Activated naive CD8-positive, alpha-beta T cell (primary cell): Measurements from ENCODE around the gene NPM3.

ENCODE experiments used
- H3K27ac Mint-ChIP-seq: one replicate; pipeline ENCODE4 v1.8.0; 2021; ENCODE audit warnings: mixed read lengths
- H3K27me3 Mint-ChIP-seq: one replicate; pipeline ENCODE4 v1.8.0; 2021; ENCODE audit warnings: mixed read lengths
- H3K36me3 Mint-ChIP-seq: one replicate; pipeline ENCODE4 v1.8.0; 2021; ENCODE audit warnings: mixed read lengths
- H3K4me1 Mint-ChIP-seq: one replicate; pipeline ENCODE4 v1.8.0; 2021; ENCODE audit warnings: low read depth, mixed read lengths
- H3K4me3 Mint-ChIP-seq: one replicate; pipeline ENCODE4 v1.8.0; 2021; ENCODE audit warnings: mild to moderate bottlenecking, mixed read lengths
- H3K9me3 Mint-ChIP-seq: one replicate; pipeline ENCODE4 v1.8.0; 2021; ENCODE audit warnings: low read depth, mixed read lengths

Gene NPM3

GRCh38 chr10:101773923-101774588 lies 9.2 kb downstream of the NPM3 start:
- peaks cover 34% of the 10 kb centered on the region for H3K27me3 Mint-ChIP-seq
- no peaks in the 10 kb centered on the region for H3K9me3 Mint-ChIP-seq
- peaks cover 10% of the 10 kb centered on the region for H3K36me3 Mint-ChIP-seq
- no peak overlapping the region for H3K4me3 Mint-ChIP-seq
- H3K27ac Mint-ChIP-seq, result no peak overlapping the region
- peaks cover 22% of the 10 kb centered on the region for H3K4me1 Mint-ChIP-seq

GRCh38 chr10:101772895-101773761 lies 10.1 kb downstream of the NPM3 start:
- Mint-ChIP-seq H3K27me3 (peaks cover 29% of the 10 kb centered on the region), H3K9me3 (no peaks in the 10 kb centered on the region), H3K4me3 (no peak overlapping the region), H3K4me1 (peaks cover 18% of the 10 kb centered on the region), H3K27ac (no peak overlapping the region), H3K36me3 (peaks cover 7% of the 10 kb centered on the region)

DNA sequence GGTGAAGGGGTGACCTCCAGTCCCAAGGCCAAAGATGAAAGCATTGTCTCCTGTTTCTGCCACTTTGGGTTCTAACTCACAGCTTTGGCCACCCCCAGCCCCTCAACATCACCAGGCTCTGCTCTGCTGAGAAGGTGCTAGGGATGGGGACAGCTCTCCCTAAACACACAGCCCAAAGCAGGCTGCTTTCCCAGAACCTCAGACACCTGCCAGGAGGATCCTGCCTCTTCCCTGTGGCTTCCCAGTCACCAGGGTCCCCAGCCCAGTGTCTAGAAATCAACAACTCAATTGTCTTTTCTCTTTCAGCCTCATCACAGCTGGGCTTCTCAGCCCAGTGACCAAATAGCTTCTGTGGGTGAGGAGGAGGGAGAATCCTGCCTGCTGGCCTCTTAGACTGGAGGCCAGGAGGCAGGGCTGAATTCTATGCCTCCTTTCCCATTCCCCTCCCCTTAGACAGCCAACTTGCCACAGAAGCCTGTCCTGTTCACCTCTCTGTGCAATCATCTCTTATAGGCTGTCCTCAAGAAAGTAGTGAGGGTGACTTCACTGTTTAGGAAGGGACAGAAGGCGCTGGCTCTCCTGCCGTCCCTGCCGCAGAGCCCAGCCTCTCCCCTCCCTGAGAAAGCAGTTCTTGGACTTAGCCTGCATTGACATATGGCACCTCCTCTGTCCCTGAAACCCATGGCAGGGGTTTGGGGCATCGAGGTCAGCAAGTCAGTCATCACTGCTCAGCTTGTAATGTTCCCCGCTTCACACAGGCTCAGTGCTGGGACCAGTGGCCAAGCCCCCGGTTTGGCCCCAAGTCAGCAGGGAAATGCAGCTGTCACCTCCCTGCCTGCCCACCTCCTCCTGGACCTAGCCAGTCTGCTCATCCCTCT lies 11.0 kb downstream of the NPM3 start:
- H3K4me1 Mint-ChIP-seq, result peaks cover 14% of the 10 kb centered on the region
- H3K27me3 Mint-ChIP-seq, result peaks cover 21% of the 10 kb centered on the region
- no peak overlapping the region for H3K27ac Mint-ChIP-seq
- no peaks in the 10 kb centered on the region for H3K9me3 Mint-ChIP-seq
- no peaks in the 10 kb centered on the region for H3K36me3 Mint-ChIP-seq
- no peak overlapping the region for H3K4me3 Mint-ChIP-seq

DNA sequence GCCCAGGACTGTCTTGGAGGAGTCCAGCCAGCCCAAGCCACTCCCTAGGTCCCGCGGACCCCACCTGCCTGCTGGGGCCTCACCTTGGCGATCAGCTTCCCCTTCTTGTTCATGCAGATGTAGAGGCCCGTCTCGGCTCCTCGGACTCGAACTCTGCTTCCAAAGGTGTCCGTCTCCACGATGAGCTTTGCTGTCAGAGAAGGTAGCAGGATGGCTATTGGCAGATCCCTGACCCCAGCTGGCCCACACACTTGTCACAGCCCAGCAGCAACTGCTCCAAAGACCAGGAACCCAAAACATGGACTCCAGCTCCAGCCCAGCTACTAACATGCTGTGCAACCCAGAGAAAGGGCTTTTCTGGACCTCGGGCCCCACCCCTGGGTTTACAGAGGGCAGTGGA lies 11.9 kb downstream of the NPM3 start:
- peaks cover 20% of the 10 kb centered on the region for H3K27me3 Mint-ChIP-seq
- H3K36me3 Mint-ChIP-seq, result no peaks in the 10 kb centered on the region
- no peak overlapping the region for H3K4me3 Mint-ChIP-seq
- H3K4me1 Mint-ChIP-seq, result peaks cover 12% of the 10 kb centered on the region
- no peak overlapping the region for H3K27ac Mint-ChIP-seq
- no peaks in the 10 kb centered on the region for H3K9me3 Mint-ChIP-seq

GRCh38 chr10:101770331-101771215 lies 12.7 kb downstream of the NPM3 start:
- Mint-ChIP-seq H3K4me1 (peaks cover 12% of the 10 kb centered on the region), H3K9me3 (no peaks in the 10 kb centered on the region), H3K36me3 (no peaks in the 10 kb centered on the region), H3K27me3 (peaks cover 20% of the 10 kb centered on the region), H3K4me3 (no peak overlapping the region), H3K27ac (no peak overlapping the region)

- Mint-ChIP-seq H3K36me3 (no peaks in the 10 kb centered on the region), H3K4me3 (no peak overlapping the region), H3K27me3 (peaks cover 22% of the 10 kb centered on the region), H3K27ac (no peak overlapping the region), H3K4me1 (peaks cover 10% of the 10 kb centered on the region), H3K9me3 (no peaks in the 10 kb centered on the region)
Observed at GRCh38 chr10:101769541-101770180, 13.6 kb downstream of the NPM3 start.

DNA sequence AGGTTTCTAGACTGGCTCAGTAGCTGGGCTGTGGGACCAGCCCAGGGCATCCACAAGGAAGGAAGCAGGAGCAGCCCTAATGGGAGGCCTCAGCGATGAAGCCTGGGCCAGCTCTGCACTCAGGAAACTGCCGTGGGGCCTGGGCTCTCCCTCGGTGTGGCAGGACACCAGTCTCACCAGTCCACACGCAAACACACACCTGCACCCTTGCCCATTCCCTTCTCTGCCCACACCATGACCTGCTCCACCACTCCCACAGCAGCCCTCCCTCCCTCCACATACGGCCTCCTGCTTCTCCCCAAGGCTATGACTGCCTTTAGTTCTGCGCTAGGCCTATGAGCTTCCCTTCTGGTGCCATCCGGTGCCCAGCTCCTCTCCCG lies 14.5 kb downstream of the NPM3 start:
- H3K4me3 Mint-ChIP-seq, result no peak overlapping the region
- no peaks in the 10 kb centered on the region for H3K9me3 Mint-ChIP-seq
- H3K36me3 Mint-ChIP-seq, result no peaks in the 10 kb centered on the region
- H3K27me3 Mint-ChIP-seq, result peaks cover 17% of the 10 kb centered on the region
- peaks cover 1% of the 10 kb centered on the region for H3K4me1 Mint-ChIP-seq
- no peak overlapping the region for H3K27ac Mint-ChIP-seq

DNA sequence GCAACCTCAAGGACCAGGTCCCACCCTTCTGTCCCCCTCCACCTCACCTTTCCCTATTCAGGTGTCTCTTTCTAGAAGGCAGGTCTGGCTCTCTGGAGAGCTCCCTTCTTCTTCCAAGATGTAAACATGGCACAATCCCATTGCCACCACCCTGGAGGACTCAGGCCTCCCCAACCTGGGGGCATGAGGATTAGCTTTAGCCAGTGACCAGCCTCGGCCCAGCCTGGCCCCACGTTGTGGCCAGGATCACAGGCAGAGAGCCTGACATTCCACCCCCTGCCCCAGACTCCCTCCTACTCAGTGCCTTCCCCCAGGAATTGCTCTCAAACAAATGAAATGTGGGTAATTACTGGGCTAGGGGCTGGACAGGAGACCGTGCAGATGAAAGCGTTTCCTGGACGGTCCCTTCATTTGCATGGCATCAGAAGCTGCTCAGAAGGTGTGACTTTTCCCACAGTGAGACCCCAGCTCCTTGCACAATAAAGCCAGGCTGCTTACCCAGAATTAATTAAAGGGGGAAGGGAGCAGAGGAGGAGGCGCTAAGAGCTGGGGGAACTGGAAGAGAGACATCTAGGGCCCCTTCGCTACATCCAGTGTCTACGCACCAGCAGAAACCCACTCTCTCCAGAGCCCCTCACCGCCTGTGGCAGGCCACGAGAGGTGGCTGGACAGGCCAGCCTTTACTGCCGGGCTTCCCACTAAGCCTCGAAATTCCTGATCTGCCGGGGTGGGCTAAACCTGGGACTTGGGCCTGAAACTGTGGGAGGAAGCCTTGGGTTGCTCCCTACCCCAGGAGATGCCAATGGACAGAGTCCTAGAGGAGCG lies 15.1 kb downstream of the NPM3 start:
- Mint-ChIP-seq H3K27ac (no peak overlapping the region), H3K4me3 (no peak overlapping the region), H3K27me3 (peaks cover 12% of the 10 kb centered on the region), H3K4me1 (no peaks in the 10 kb centered on the region), H3K9me3 (no peaks in the 10 kb centered on the region), H3K36me3 (no peaks in the 10 kb centered on the region)

GRCh38 chr10:101767600-101767945 lies 15.7 kb downstream of the NPM3 start:
- no peak overlapping the region for H3K4me3 Mint-ChIP-seq
- H3K27me3 Mint-ChIP-seq, result peaks cover 11% of the 10 kb centered on the region
- H3K36me3 Mint-ChIP-seq, result no peaks in the 10 kb centered on the region
- H3K4me1 Mint-ChIP-seq, result no peaks in the 10 kb centered on the region
- no peak overlapping the region for H3K27ac Mint-ChIP-seq
- H3K9me3 Mint-ChIP-seq, result no peaks in the 10 kb centered on the region

DNA sequence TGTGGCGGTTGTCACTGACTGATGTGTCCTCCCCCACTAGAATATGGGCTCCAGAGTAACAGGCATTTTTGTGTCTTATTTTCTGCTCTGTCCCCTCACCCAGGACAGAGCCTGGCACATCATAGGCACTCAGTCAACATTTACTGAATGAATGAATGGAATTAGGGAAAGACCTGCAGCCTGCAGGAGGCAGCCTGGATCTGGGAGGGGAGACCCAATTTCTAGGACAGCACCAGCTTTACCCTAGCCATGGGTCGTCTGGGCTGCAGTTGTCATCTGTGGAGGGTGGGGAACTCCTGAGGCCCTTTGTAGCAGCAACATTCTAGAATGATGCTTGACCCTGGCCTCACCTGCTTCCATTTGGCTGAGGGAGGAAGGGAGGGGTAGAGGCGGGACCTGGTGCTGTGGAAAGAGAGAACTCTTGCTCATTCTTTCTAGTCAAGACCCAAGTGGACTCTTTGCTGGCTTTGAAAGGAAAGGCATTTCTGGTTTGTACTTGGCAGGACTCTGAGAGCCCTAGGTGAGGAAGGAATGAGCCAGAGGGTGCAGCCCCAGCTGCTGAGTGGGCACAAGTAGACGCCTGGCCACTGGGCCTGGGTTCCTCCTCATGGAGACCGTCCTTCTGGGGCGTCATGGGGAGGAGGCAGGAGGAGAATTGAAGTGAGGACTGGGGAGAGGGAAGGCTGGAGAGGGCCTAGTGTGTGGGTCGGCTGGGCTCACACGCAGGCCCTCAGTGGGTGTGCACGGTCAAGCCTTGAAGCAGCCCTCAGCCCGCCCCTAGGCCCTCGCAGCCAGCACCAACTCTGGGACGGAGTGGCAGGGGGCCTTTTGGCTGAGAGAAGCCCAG lies 16.3 kb downstream of the NPM3 start:
- Mint-ChIP-seq H3K27me3 (peaks cover 5% of the 10 kb centered on the region), H3K4me1 (no peaks in the 10 kb centered on the region), H3K36me3 (no peaks in the 10 kb centered on the region), H3K27ac (no peak overlapping the region), H3K4me3 (no peak overlapping the region), H3K9me3 (no peaks in the 10 kb centered on the region)

DNA sequence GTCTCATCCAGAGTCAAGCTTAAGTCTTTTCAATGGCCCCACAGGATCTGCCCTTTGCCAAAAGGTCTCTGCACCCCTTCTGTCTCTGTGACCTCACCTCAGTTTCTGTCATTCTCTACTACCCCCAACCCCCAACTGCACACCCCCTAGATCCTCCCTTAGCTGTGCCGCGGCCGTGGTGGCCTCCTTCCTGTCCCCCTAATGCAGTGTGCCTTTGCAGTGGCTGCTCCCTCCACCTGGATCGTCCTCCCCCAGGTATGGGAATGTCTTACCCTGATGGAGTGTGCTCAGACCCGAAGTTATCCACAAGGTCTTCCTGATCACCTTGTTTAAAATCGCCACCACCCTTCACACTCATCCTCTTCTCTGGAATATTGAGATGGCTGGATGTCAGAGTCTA lies 16.9 kb downstream of the NPM3 start:
- Mint-ChIP-seq H3K27me3 (peaks cover 5% of the 10 kb centered on the region), H3K27ac (no peak overlapping the region), H3K4me1 (no peaks in the 10 kb centered on the region), H3K9me3 (no peaks in the 10 kb centered on the region), H3K36me3 (no peaks in the 10 kb centered on the region), H3K4me3 (no peak overlapping the region)

GRCh38 chr10:101763141-101763846 lies 20.0 kb downstream of the NPM3 start:
- no peaks in the 10 kb centered on the region for H3K9me3 Mint-ChIP-seq
- no peaks in the 10 kb centered on the region for H3K4me1 Mint-ChIP-seq
- no peaks in the 10 kb centered on the region for H3K36me3 Mint-ChIP-seq
- H3K27ac Mint-ChIP-seq, result no peak overlapping the region
- no peak overlapping the region for H3K4me3 Mint-ChIP-seq
- H3K27me3 Mint-ChIP-seq, result peaks cover 3% of the 10 kb centered on the region
